Pancreas (tissue), 10 donors: ENCODE measurements around the gene MYLK. TPM values are rescaled to one million over a fixed set of nuclear protein-coding genes. Genes with fewer than 3 reads are reported as not detected.
"Not testable (repeated sequence)": the region's sequence is repeated elsewhere in the genome, so short reads cannot be mapped to it uniquely, and the experiment has no call there.

Experiments used
- ATAC-seq, 4 donors: fragments of 200-7000 bp; cut with Tn5 transposase; one replicate each; pipeline versions ENCODE4 v1.8.0 to v1.9.1; 2020; ENCODE audit warnings: mild to moderate bottlenecking in 4 of 4, moderate library complexity in 4 of 4
- DNase-seq, 6 donors: peaks; one replicate each; pipeline ENCODE4 v3.0.0-alpha.2; 2020
- FAIRE-seq: peaks from 2 replicates; lab custom pipeline; 2012; peaks lifted over from hg19 to GRCh38; lab: Jason Lieb, UNC
- H3K27ac ChIP-seq, 4 donors: fragments of 200-600 bp; sonication (generic); 1 replicate in 3 of 4; 2 replicates in 1 of 4; pipeline versions ENCODE4 v1.5.0 to v1.8.0; 2020
- H3K27me3 ChIP-seq, 4 donors: fragments of 200-600 bp; one replicate each; pipeline ENCODE4 v1.8.0; 2021
- H3K36me3 ChIP-seq, 3 donors: fragments of 200-600 bp; sonication (generic) in 1 of 3; one replicate each; pipeline versions ENCODE4 v1.5.0 to v1.8.0; 2020 to 2021
- H3K4me1 ChIP-seq, 3 donors: fragments of 200-600 bp; one replicate each; pipeline ENCODE4 v1.8.0; 2021
- H3K4me3 ChIP-seq, 4 donors: fragments of 200-600 bp; sonication (generic) in 2 of 4; one replicate each; pipeline versions ENCODE4 v1.5.0 to v1.8.0; 2020 to 2021
- H3K9me3 ChIP-seq, 4 donors: fragments of 200-600 bp; one replicate each; pipeline ENCODE4 v1.8.0; 2021
- WGBS, 2 donors: extraction: QIAGEN DNeasy Blood & Tissue Kit; methylation state at CpG; one replicate each; pipeline ENCODE4 v1.1.7; 2013; 5-methylcytosine and 5-hydroxymethylcytosine counted together
- intact Hi-C, 3 donors: fragments of 100-400 bp; cut with DNase I; formaldehyde crosslinking; loops; one replicate each; pipeline versions ENCODE4 v1.11.1 to v1.14.2; 2022
- polyA plus RNA-seq, 2 donors: library from polyadenylated mRNA; stranded (reverse); fragments of 200-250 nt; gene quantifications; one replicate each; pipeline ENCODE4 v1.2.3, GENCODE V29; 2013
- total RNA-seq, 6 donors: library from RNA; stranded (reverse); fragmentation: NEBNext Ultra II Directional in 4 of 6; extraction: Animal tissue kit (Norgen Biotek cat#: 25700) in 4 of 6; gene quantifications; one replicate each; pipeline versions ENCODE4 v1.2.1 to v1.2.4, GENCODE V29; 2021 to 2023
- TF ChIP-seq, protein P1 (sequence below), 4 donors: fragments of 200-600 bp; sonication (generic) in 3 of 4; IDR thresholded peaks; one replicate each; pipeline versions ENCODE4 v1.5.0 to v1.8.0; 2021; ENCODE audit warnings: antibody characterized with exemption in 4 of 4
- donor health status: healthy with polysubstance abuse.
- donor health status: DM: no; HTN: no; CAD: no; lungs with moderate emphysema.
- donor health status: DM: no; HTN: no; CAD: no.
- donor health status: control.
- donor health status: control.
- donor health status: Bipolar disorder and iron deficiency.
- donor health status: DM: yes; HTN: yes; CAD: no.
- donor health status: DM: no; HTN: no; CAD: no.
- donor health status: DM: no; HTN: no; CAD: no.
- donor health status: DM: yes; HTN: yes; CAD: no.

The MYLK gene
- total and polyA plus RNA-seq, 8 donors: 3.1 to 12.0 (median 6.7) TPM

DNA sequence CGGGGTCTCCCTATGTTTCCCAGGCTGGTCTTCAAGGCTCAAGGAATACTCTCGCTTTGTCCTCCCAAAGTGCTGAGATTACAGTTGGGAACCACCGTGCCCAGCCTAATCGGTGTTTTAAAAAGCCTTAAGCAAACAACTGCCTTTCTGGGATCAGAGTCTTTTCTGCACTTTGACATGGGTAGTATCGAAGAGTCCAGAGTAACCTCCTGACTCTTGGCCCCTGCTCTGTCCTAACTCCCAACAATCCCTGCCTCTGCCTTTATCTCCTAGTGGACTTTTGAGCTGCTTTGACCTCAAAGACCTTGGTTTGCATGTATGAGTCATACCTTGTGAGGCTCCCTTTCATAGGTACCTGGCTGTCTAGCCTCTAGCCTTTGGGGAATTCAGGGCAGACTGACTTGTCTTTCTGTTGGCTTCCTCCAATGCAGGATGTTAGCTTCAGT, 278.3 kb downstream of the MYLK start:
- Histone ChIP-seq H3K36me3 (no peaks in the 10 kb centered on the region), H3K27me3 (no peaks in the 10 kb centered on the region), H3K4me1 (peaks cover 0 to 26% (median 19%) of the 10 kb centered on the region in 3 donors), H3K27ac (peak overlapping the region in 2 of 4 donors; percentile 44 to 57), H3K4me3 (no peak overlapping the region), H3K9me3 (no peaks in the 10 kb centered on the region)
- WGBS, 2 donors: 45 to 47% methylated on average over 5 of the region's 5 CpGs
- FAIRE-seq (no peak), DNase-seq (no peak), ATAC-seq (peak; percentile 78 to 88 (median 84))
- intact Hi-C loops: no loop called here
- TF ChIP-seq, protein P1, sequence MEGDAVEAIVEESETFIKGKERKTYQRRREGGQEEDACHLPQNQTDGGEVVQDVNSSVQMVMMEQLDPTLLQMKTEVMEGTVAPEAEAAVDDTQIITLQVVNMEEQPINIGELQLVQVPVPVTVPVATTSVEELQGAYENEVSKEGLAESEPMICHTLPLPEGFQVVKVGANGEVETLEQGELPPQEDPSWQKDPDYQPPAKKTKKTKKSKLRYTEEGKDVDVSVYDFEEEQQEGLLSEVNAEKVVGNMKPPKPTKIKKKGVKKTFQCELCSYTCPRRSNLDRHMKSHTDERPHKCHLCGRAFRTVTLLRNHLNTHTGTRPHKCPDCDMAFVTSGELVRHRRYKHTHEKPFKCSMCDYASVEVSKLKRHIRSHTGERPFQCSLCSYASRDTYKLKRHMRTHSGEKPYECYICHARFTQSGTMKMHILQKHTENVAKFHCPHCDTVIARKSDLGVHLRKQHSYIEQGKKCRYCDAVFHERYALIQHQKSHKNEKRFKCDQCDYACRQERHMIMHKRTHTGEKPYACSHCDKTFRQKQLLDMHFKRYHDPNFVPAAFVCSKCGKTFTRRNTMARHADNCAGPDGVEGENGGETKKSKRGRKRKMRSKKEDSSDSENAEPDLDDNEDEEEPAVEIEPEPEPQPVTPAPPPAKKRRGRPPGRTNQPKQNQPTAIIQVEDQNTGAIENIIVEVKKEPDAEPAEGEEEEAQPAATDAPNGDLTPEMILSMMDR (IDR thresholded peaks at IDR 0.05): no peak

DNA sequence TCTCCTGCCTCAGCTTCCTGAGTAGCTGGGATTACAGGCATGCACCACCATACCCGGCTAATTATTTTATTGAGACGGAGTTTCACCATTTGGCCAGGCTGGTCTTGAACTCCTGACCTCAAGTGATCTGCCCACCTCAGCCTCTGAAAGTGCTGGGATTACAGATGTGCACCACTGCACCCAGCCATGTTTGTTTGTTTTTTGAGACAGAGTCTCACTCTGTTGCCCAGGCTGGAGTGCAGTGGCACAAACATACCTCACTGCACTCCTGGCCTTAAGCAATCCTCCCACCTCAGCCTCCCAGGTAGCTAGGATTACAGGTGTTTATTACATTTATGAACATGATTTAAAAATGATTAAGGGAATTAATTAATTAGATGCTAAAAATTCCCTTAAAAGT, 281.0 kb downstream of the MYLK start:
- intact Hi-C loops: not testable (repeated sequence)

DNA sequence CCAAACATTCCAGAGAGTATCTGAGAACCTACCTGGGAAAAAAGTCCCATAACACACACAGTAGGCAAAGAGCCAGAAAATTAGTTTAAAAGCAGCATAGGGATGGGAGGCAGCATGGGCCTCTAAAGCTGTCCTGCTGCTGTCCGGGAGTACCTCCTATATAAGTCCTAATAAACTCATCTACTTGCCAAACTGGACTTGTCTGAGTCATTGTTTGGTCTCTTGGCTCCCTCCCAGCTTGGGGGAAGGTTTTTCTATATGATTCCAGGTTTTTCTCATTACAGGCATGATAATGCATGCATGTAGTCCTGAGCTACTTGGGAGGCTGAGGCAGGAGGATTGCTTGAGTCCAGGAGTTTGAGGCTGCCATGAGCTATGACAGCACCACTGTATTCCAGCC, 281.8 kb downstream of the MYLK start:
- DNase-seq (peak in 3 of 6 donors; percentile 26 to 56 (median 34)), FAIRE-seq (no peak), ATAC-seq (peak; percentile 43 to 65 (median 50))
- Histone ChIP-seq H3K27me3 (no peaks in the 10 kb centered on the region), H3K27ac (no peak overlapping the region), H3K9me3 (no peaks in the 10 kb centered on the region), H3K4me1 (peaks cover 0 to 26% (median 19%) of the 10 kb centered on the region in 3 donors), H3K4me3 (no peak overlapping the region), H3K36me3 (no peaks in the 10 kb centered on the region)
- intact Hi-C loops: no loop called here
- WGBS, 2 donors: 36 to 55% methylated on average over 1 of the region's 1 CpG
- TF ChIP-seq, protein P1 (IDR thresholded peaks at IDR 0.05): no peak

More for the DNA sequence above, 281.0 kb downstream of the MYLK start:
- WGBS, 2 donors: 74 to 98% methylated on average over 2 of the region's 2 CpGs
- not testable (repeated sequence) for FAIRE-seq, H3K4me3 ChIP-seq, DNase-seq, H3K9me3 ChIP-seq, H3K27me3 ChIP-seq, ATAC-seq, H3K36me3 ChIP-seq, H3K27ac ChIP-seq
- H3K4me1 ChIP-seq: peaks cover 0 to 26% (median 19%) of the 10 kb centered on the region in 3 donors

DNA sequence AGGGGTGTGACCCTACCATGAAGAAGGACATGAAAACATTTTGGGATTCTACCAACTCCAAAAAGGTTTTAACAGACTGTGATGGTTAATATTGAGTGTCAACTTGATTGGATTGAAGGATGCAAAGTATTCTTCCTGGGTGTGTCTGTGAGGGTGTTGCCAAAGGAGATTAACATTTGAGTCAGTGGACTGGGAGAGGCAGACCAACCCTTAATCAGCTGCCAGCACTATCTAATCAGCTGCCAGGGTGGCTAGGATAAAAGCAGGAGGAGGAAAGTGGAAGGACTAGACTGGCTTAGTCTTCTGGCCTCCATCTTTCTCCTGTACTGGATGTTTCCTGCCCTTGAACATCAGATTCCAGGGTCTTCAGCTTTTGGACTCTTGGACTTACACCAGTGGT, 283.3 kb downstream of the MYLK start:
- H3K4me3 ChIP-seq, ATAC-seq, H3K27ac ChIP-seq, FAIRE-seq, H3K27me3 ChIP-seq, H3K36me3 ChIP-seq, DNase-seq, intact Hi-C loops, H3K9me3 ChIP-seq: not testable (repeated sequence)
- peaks cover 0 to 15% (median 6%) of the 10 kb centered on the region in 3 donors for H3K4me1 ChIP-seq

DNA sequence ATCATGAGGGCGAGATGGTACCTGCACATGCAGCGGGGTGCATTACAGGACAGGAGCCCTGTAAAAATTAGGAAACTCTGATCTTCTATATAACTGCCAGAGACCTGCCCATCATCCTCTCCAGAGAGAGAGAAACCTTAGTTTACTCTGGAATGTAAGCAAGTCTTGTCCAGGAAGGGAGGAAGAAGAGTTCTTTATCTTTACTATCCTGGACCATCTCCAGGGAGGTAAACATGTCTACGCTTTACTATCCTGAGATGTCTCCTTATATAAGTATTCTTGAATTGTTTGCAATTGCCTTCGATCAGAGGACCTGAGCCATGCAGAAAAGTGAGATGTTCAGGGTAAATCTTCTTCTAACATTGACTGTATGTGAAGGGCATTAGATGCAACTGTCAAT, 286.6 kb downstream of the MYLK start:
- Histone ChIP-seq H3K27ac (no peak overlapping the region), H3K36me3 (no peaks in the 10 kb centered on the region), H3K4me3 (no peak overlapping the region), H3K9me3 (no peaks in the 10 kb centered on the region), H3K27me3 (no peaks in the 10 kb centered on the region), H3K4me1 (peaks cover 0 to 8% (median 5%) of the 10 kb centered on the region in 3 donors)
- DNase-seq (no peak), ATAC-seq (no peak), FAIRE-seq (no peak)
- WGBS, 2 donors: 87 to 95% methylated on average over 4 of the region's 4 CpGs
- intact Hi-C loops: no loop called here
- TF ChIP-seq, protein P1 (IDR thresholded peaks at IDR 0.05): no peak

DNA sequence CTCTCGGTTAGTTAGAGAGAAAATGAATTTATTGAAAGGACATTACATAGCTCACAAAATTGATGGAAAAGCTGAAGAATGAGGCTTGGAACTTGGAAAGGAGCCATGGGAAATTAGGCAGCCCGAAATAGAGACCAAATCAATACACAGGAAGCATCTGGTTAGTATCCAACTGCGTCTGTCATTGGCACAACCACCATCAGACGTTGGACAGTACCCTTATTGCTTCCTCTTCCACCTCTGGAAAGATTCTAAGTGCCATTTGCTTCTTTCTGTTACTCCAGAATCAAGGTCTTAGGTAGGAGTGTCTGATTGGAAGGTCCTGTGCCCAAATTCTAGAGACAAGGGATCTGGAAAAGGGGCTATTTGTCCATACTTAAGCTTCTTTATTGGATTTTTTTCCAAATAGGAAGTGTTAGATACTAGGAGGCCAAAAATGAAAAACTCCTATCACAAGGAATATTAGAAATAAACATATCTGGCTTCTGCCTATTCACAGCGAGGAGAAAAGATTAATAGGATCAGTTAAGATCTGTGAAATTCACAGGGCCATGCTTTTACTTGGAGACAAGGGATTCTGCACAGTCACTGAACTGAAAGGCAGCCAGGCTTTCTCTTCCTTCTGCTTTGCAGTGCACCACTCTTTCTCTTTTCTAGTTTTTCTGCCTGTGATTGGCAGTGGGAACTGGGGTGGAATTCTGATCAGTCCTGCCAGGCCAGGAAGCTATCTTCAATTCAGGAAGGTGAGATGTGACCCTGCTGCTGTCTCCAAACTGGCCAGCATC, 288.5 kb downstream of the MYLK start:
- Histone ChIP-seq H3K4me3 (no peak overlapping the region), H3K27ac (no peak overlapping the region), H3K9me3 (no peaks in the 10 kb centered on the region), H3K27me3 (no peaks in the 10 kb centered on the region), H3K36me3 (no peaks in the 10 kb centered on the region), H3K4me1 (no peaks in the 10 kb centered on the region)
- ATAC-seq (no peak), DNase-seq (no peak), FAIRE-seq (no peak)
- TF ChIP-seq, protein P1 (IDR thresholded peaks at IDR 0.05): no peak
- intact Hi-C loops: no loop called here
- 48 to 49% methylated on average over 5 of the region's 5 CpGs for WGBS, 2 donors
